ENCODE measurements around the gene C1D. TPM values are rescaled to one million over a fixed set of nuclear protein-coding genes. Genes with fewer than 3 reads are reported as not detected.
A peak's percentile ranks its signal among the peaks of the same experiment; 100 is the strongest.

Gene C1D
- polyA plus RNA-seq, 4 donors: 53.8 to 64.0 (median 57.7) TPM

DNA sequence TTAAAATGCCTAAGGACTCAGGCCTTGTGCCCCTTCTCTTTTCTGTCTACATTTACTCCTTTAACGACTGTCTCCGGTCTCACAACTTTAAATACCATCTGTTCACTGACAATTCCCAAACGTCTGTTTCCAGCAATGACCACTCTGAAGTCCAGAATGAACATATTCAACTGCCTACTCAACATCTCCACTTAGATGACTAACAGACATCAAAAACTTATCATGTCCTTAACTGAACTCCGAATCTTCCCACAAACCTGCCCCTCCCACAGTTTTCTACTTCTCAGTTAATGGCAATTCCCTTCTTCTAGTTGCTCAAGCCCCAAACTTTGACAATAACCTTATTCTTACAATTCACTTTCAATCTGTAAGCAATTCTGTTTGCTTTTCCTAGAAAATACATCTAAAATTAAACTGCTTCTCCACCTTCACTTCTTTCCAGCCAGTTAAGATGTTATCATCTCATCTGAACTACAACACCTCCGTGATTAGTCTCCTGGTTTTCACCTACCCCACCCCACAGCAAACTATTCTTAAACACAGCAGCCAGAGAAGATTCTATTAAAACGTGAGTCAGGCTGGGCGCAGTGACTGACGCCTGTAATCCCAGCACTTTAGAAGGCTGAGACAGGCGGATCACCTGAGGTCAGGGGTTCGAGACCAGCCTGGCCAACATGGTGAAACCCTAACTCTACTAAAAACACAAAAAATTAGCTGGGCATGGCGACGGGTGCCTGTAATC lies 2.8 kb downstream of the C1D start:
- DNase-seq (ENCODE audit: low read depth in 4 of 4, low spot score in 3 of 4): no peak

DNA sequence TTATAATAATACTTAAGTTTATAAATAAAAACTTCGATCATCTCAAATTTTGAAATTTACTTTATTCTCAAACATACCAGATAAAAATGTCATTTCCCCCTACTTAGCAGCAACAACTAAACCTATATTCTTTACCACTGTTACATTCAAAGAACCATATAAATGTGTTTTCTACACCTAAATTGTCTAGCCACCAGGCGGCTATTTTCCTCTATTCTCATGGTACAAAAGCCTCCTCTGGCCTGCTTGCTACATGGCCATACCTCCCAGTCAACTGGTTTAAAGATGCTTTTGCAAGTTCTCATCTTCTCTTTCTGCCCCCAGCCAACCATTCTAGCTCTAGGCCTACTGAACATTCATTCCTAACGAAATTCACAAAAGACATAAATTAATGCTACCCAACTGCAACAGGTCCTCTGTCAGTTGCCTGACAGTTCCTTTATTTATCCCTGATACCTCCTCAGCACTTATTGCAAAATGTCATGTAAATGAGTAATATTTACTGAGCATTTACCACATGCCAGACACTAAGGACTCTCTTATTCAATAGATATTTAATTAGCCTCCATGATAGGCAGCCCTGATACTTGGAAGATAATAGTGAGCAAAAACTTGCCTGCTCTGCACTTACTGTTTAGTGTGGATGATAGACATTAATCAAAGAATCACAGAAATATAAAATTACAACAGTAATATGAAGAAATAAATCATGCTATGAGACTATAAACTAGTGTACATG lies 5.0 kb downstream of the C1D start:
- no peak for DNase-seq (ENCODE audit: low read depth in 4 of 4, low spot score in 3 of 4)

DNA sequence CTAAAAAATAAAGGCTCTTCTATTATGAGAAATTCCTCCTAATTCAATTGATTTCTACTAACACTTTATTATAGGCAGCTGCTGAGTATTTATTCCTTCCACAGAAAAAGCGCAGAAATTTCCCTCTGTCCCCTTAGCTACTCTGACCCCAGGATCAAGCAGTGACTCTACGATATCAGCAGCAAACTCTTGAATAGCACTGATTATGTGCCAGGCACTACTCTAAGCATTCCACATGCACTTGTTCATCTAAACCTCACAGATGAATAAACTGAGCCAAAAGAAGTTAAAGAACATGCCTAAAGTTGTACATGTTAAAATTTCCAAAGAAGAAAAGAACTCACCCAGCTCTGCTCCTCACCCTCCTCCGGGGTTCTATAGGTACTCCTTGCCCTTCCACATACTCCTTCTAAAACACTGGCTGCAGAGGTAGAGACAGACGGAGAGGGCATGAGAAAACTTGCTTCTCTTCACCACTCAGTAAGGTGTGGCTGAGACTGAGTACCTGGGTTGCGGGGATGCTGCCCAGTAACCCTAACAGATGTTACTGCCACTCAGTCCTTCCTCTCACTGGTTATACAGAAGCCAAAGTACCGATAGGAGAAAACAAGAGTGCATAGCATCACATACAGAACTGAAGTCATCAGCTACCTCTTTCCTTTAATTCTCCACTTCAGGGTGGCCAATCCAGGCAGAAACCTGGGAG lies 9.9 kb downstream of the C1D start:
- DNase-seq (ENCODE audit: low read depth in 4 of 4, low spot score in 3 of 4): no peak

DNA sequence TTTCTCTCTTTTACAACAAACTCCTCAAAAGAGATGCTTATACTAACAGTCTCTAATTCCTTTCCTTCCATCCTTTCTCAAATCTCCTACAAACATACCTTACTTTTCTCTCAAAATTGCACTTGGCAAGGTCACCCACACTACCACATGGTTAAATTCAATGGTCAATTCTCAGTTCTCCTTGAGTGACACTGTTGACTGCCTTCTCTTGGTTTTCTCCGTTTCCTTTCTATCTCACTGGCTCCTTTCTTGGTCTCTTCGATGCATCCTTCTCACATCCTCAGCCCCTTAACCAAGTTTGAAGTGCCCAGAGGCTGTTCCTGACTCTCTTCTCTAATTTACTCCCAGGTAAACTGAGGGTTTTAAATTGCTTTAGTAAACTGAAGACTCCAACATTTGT lies 12.5 kb downstream of the C1D start:
- DNase-seq (ENCODE audit: low read depth in 4 of 4, low spot score in 3 of 4): no peak

DNA sequence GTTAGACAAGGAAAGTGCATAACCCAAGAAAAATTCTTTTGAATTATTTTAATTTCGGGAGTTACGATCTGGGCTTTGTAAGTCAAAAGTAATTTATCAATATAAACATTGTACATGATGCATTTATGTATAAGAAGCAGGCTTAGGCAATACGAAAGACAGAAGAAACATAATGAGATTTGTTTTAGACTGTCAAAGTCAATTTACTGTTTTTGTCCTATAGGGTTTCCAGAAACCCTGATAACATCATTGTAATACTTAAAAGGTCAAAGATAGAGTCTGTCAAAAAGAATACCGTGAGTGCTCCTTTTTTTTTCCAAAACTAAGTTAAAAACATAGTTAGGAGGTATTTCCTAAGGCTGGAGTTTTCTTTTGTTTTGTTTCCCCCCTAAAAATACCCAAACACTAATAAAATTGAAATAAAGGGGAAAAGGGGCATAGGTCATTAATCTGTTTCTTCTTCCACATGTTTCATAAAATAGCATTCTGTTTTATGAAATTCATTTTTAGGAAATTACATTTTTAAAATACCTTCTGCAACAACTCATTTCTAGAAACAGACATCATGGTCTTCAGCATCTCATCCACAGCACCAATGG lies 16.1 kb downstream of the C1D start:
- DNase-seq (ENCODE audit: low read depth in 4 of 4, low spot score in 3 of 4): no peak

DNA sequence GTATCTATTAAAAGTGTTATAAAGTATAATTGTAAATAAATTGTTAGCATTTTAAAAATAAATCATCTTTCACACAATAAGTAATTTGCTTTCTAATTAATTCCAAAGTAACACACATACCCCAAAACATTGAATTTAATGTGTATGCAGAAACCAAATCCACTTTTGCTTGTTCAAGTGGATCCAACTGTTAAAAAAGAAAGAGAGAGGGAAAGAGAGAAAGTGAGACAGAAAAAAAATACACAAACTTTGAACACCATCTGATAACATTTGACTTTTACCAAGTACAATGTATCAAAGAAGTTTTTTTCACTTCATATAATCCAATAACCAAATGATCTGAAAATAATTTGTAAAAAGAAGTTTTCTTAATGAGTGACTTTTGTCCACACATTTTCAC lies 16.6 kb downstream of the C1D start:
- no peak for DNase-seq (ENCODE audit: low read depth in 4 of 4, low spot score in 3 of 4)

DNA sequence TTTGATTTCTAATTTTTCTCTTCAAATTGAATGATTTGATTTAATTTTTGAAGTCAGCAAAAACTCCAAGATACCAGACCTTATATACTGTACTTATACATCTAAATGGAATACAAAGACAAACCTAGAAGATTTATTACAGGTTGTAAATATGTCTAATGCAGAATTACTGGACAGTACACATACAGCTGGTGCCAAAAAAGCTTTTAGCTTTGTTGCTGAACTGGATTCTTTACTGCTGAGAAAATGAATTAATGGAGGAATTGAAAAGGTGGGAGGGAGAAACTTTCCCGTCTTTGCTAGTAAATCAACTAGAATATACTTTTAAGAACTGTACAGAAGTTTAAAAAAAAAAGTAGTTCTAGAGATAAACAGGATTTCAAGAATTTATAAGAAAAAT lies 17.5 kb downstream of the C1D start:
- no peak for DNase-seq (ENCODE audit: low read depth in 4 of 4, low spot score in 3 of 4)

DNA sequence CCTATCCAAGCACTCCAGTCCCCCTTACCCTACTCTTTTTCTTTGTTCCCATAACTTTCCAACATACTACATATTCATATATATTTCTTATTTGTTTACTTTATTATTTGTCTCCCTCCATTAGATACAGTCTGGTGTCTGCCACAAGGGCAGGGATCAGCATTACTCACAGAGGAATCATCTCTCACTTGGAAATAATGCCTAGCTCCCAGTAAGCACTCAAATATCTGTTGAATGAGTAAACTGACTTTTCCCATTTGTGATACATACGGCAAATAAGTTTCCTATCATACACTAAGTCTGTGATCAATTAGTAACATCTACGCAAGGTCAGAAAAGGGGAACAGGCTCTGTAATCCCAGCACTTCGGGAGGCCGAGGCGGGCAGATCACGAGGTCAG lies 18.7 kb downstream of the C1D start:
- DNase-seq (ENCODE audit: low read depth in 4 of 4, low spot score in 3 of 4): no peak

DNA sequence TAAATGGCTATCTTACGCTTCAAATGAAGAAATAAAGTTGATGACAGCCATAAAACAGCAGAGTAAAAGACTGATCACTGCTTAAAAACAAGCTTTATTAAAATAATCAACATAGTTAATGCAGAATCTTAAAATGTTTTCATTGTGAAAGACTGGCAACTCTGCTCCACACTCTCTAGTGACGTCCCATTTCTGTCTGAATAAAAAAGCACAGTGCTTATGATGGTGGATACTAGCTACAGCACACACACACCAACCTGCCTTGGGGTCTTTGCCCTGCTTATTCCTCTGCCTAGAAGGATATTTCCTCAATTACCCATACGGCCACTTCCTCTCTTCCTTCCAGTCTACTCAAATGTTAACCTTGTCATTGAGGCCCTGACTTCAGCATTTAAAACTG lies 19.1 kb downstream of the C1D start:
- DNase-seq (ENCODE audit: low read depth in 4 of 4, low spot score in 3 of 4): no peak

DNA sequence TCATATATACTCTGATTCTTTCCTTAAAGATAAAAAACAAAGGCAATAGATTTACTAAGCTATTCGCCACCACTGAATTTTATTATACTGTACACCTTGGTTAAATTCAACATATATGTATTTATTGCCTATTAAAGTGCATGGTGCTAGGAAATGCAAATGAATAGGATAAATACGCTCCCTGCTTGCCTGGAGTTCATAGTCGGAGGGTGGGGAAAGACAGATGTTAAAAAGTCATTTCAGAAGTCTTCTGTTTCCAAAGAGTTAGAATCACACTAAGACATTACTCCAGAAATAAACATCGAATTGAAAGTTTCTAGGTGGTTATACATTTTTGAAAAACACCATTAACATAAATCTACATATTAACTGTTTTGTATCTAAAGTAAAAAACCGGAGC lies 19.8 kb downstream of the C1D start:
- DNase-seq (ENCODE audit: low read depth in 4 of 4, low spot score in 3 of 4): no peak

DNA sequence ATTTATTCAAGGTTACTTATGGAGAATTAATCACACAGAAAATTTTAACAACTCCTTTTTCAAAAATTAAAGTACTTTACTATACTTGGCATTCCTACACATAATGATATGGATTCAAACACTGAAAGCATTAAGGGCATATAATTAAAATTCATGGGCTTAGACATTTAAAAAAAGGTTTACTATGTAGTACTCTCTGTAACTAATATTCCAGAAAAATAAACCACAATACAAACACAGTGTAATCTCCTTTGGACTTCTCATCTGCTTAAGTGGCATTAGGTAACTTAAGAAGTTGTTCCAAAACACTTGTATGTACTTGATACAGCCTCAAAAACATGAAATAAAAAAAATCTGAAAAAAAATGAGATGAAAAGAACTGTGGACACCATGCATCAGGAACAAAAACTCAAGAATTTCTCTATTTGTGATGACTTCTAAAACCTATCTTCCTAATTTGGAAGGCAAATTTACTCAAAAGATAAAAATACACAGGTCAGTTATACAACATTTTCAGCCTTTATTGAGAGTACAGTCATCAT lies 21.0 kb downstream of the C1D start:
- no peak for DNase-seq (ENCODE audit: low read depth in 4 of 4, low spot score in 3 of 4)

DNA sequence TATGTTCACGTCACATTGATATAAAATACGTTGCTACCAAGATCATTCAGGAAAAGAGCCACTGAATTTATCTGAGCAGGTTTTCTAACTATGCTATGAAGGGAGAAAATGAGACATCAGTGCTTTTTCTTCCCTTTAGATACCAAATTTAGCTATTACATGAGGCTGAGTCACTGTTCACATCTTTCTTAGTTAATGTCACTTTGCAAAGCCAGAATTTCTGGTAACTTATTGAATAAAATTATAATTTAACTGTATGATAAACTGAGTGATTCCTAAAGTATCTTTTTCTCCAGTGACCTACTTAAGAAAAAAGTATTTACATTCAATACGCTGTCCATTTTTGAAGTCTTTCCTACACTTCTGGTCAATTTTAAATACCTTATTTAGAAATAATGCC lies 22.7 kb downstream of the C1D start:
- DNase-seq (ENCODE audit: low read depth in 4 of 4, low spot score in 3 of 4): no peak

DNA sequence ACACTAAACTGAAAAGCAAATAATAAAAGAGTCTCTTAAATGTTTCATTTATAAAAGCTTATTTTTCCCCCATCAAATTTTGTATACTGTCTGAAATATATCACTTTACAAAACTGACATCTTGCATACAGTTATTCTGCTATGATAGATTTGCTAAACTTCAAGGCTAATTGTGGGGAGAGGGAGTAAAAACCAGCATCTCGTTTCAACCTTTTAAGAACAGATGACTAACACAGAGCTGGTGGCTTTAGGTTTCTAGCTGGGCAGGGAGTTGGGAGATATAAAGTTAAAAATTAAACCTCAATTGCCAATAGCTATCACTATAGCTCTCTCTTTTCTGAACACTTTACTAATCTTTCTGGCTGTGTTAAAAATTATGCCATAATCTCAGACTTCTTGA lies 23.5 kb downstream of the C1D start:
- no peak for DNase-seq (ENCODE audit: low read depth in 4 of 4, low spot score in 3 of 4)

DNA sequence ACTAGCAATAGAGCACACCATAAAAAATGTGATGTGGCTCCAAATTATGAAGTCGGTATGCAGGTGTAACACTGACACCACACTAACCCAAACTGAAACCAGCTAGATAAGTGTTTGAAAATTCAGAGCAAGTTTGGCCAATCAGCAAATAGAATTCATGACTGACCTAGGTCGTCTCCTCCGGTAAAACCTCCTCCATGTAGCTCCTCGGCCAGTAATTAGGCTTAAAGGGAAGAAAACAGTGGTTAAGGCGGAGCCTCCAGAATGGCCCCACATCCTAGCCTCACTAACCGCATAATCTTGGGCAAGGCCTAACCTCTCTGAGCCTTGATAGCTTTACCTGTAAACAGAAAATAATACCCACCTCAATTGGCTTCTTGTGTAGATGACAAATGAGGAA lies 30.1 kb downstream of the C1D start:
- DNase-seq (ENCODE audit: low read depth in 4 of 4, low spot score in 3 of 4): no peak

DNA sequence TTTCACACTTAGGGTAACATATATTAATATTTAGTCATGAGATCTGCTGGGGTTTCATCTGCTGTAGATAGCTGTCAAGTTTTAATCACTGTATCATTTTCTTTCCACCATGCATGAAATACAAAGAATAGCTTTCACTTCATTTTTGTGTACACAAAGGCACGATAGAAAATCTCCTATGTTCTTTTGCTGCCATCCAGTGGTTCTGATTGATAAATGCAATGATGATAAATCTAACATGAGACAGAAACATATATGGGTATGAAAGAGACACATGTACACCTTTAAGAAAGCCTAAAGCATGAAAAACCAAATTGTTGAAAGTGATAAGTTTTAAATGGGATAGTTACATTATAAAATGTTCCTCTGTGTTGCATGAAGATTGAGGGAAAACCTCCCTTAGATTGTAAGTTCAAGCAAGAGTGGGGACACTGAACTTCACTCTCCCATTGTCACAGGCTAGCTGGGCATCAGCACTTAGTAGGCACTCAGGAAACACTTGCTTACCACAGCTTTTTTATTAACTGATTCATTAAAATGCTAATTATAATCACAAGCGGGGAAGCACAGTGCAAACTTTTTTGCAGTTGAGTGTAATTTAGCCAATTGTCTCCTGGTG lies 31.2 kb downstream of the C1D start:
- DNase-seq (ENCODE audit: low read depth in 4 of 4, low spot score in 3 of 4): peak; percentile 45 to 57 (median 55)

DNA sequence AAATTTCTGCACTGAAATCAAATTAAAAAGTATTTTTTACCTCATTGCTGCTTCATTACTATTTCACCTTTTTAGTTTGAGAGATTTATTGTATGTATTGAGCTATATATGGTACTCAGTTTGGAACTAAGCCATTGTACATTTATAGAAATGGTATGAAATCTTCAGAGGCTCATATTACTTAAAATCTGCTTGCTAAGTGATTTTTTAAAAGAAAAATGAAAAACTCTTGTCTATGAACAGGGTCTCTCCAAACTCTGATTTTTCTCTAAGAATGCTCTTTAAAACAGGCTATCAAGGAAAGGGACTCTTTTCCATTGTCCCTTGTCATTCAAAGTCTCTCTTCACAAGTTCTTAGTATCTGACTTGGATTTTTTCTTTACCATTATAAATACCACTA lies 31.8 kb downstream of the C1D start:
- DNase-seq (ENCODE audit: low read depth in 4 of 4, low spot score in 3 of 4): no peak

DNA sequence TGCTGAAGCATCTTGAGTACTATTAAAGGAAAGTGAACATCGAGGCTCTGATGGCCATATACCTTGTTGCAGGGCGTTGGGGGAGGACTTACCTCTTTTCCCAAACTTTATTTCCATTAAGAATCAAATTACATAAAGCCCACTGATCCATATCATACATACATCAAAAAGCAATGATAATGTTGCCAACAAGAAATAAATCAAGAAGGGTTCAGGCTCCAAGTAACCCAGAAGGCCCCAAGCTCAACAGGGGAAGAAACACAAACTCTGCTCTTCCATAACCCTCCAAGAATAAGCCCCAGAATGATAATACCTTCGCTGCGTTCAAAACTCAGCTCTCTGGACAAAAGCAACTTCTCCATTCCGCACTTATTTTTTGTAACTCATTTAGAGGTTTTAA lies 32.3 kb downstream of the C1D start:
- DNase-seq (ENCODE audit: low read depth in 4 of 4, low spot score in 3 of 4): no peak

DNA sequence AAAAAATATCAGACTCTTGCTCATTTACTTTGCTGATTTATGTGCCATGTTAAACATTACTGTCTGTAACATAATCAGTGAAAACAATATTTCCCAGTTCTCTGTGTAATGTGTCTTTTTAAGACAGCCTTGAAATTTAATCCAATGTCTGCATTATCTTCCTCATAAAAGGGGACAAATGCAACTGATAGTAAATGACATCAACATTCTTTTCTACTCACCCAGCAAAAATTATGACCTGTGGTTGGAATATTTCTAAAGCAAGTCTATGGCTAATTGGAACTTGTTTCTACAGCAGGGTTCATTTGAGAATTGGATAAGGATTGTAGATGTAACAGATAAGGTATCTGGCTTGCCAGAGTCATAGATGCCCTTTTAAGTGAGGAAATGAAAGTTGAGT lies 34.8 kb downstream of the C1D start:
- no peak for DNase-seq (ENCODE audit: low read depth in 4 of 4, low spot score in 3 of 4)

DNA sequence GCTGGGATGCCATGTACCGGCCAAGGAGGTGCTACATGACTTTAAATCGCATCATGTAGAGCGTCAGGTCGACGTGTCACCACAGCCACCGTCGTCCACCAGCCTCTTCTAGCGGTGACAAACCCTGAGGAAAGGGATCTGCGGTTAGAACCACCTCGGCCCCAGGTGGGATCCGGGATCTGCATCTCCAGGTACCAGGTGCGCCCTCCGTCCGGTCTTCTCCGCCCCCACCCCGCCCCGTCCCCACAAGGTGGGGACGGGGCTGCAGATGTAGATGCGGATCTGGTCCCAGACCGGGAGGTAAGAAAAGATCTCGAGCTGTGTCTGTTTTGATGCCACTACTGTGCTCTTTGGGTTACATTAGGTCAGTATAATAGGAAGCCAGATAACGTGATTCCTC lies 38.4 kb downstream of the C1D start:
- DNase-seq (ENCODE audit: low read depth in 4 of 4, low spot score in 3 of 4): no peak

DNA sequence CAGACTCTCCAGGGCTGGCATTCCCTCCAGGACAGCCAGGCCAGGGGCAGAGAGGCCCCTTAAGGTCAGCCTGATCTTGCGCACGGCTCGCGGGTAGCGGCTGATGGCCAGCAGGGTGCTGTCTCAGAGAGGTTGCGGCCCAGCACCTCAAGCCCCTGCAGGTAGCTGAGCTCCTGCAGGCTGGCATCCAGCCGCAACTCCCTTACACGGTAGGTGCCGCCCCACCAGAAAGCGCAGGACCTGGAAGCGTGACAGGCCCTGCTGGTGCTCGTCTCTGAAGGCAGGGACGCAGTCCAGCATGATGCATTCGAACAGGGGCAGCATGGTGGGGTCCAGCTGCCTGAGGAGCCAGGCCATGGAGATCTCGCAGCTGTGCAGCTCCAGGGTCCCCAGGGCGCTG lies 38.9 kb downstream of the C1D start:
- DNase-seq (ENCODE audit: low read depth in 4 of 4, low spot score in 3 of 4): no peak

DNA sequence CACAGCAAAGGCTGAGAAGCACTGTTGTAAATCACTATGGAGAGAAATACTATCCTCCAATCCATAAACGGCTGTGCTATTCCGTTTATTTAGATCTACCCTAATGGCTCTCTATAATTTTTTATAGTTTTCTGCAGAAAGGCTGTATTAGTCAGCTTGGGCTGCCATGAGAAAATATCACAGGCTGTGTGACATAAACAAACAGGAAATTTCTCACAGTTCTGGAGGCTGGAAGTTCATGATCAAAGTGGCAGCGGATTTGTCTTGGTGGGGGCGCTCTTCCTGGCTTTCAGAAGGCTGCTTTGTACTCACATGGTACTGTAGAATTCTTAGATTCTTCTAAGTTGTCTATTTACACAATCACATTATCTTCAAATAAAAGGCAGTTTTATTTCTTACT lies 44.1 kb downstream of the C1D start:
- DNase-seq (ENCODE audit: low read depth in 4 of 4, low spot score in 3 of 4): no peak
